Kidney (tissue), 14 donors: ENCODE measurements around the gene GTF3C1. TPM values are rescaled to one million over a fixed set of nuclear protein-coding genes. Genes with fewer than 3 reads are reported as not detected.

Source experiments
- DNase-seq, 5 donors: peaks; one replicate each; pipeline ENCODE4 v3.0.0-alpha.2; 2013 to 2020
- FAIRE-seq: peaks from 2 replicates; lab custom pipeline; 2012; peaks lifted over from hg19 to GRCh38; lab: Jason Lieb, UNC
- H3K27ac ChIP-seq, 2 donors: one replicate each; pipeline ENCODE4 v1.7.0; 2013; ENCODE audit warnings: low read depth in 2 of 2, low read length in 2 of 2, inconsistent platforms in 1 of 2
- H3K27me3 ChIP-seq: one replicate; pipeline ENCODE4 v1.7.1; 2013; ENCODE audit warnings: low read length, inconsistent platforms; ENCODE audit not compliant: control insufficient read depth, insufficient read depth
- H3K36me3 ChIP-seq, 3 donors: one replicate each; pipeline versions ENCODE4 v1.7.0 to v1.7.1; 2013; ENCODE audit warnings: low read length in 3 of 3, control low read depth in 1 of 3, inconsistent platforms in 1 of 3; ENCODE audit not compliant: insufficient read depth in 3 of 3, control insufficient read depth in 2 of 3
- H3K4me1 ChIP-seq, 3 donors: one replicate each; pipeline versions ENCODE4 v1.7.0 to v1.7.1; 2013; ENCODE audit warnings: low read length in 3 of 3, inconsistent platforms in 1 of 3, low read depth in 1 of 3; ENCODE audit not compliant: control insufficient read depth in 2 of 3, insufficient read depth in 2 of 3
- H3K4me3 ChIP-seq, 3 donors: one replicate each; pipeline versions ENCODE4 v1.7.0 to v1.8.1; 2013; ENCODE audit warnings: low read length in 3 of 3, control low read depth in 1 of 3, inconsistent platforms in 1 of 3
- H3K9ac ChIP-seq, 3 donors: one replicate each; pipeline versions ENCODE4 v1.7.0 to v1.7.1; 2013; ENCODE audit warnings: low read length in 3 of 3, control low read depth in 1 of 3, inconsistent platforms in 1 of 3
- H3K9me3 ChIP-seq, 3 donors: one replicate each; pipeline versions ENCODE4 v1.7.0 to v1.7.1; 2013; ENCODE audit warnings: low read length in 3 of 3, control low read depth in 1 of 3, inconsistent platforms in 1 of 3; ENCODE audit not compliant: control insufficient read depth in 2 of 3, insufficient read depth in 1 of 3
- intact Hi-C: fragments of 100-400 bp; cut with DNase I; formaldehyde crosslinking; loops from one replicate; pipeline ENCODE4 v1.11.1; 2022
- polyA plus RNA-seq: library from polyadenylated mRNA; stranded (reverse); fragments of 350-450 nt; fragmentation: Illumina TruSeq; extraction: RNeasy Lipid Tissue Mini Kit (QIAGEN cat#74804); gene quantifications from one replicate; pipeline ENCODE4 v1.2.3, GENCODE V29; 2014; ENCODE audit warnings: low read depth, low replicate concordance; ENCODE audit not compliant: insufficient read depth
- total RNA-seq: library from RNA; stranded (reverse); fragmentation: NEBNext Ultra II Directional; extraction: Animal tissue kit (Norgen Biotek cat#: 25700); gene quantifications from one replicate; pipeline ENCODE4 v1.2.1, GENCODE V29; 2021
- TF ChIP-seq, protein P1 (sequence below): IDR thresholded peaks from 3 replicates; pipeline ENCODE4 v1.5.1; 2012; ENCODE audit warnings: mild to moderate bottlenecking, moderate library complexity, borderline replicate concordance; ENCODE audit not compliant: insufficient read depth; ENCODE audit errors: extremely low read depth
- donor health status: control.
- donor health status: control.
- donor health status: control.
- donor health status: control.
- donor health status: control.
- donor health status: DM: yes; HTN: yes; CAD: no.
- donor health status: Normal renal cell carcinoma (clear cell type).

The GTF3C1 gene
- total and polyA plus RNA-seq, 2 donors from 2014 or later, result 59.0 to 81.7 TPM

DNA sequence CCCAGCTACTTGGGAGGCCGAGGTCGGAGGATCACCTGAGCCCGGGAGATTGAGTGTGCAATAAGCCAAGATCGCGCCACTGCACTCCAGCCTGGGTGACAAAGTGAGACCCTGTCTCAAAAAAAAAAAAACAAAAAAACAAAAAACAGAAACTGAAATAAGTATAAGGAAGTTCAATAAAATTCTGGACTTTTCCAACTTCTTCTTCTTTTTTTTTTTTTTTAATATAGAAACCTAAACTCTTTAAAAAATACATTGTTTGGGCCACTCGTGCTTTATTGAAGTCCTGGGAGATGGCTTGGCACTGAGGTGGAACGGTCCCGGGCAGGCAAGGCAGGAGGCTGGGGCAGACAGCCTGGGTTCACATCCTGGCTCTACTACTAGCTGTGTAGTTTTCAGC lies 37.0 kb upstream of the GTF3C1 start:
- H3K9ac ChIP-seq, result no peak overlapping the region
- DNase-seq, result no peak
- intact Hi-C loops, result no loop called here
- H3K27ac ChIP-seq, result no peak overlapping the region
- H3K4me3 ChIP-seq, result no peak overlapping the region
- peaks cover 0 to 2% (median 0%) of the 10 kb centered on the region in 3 donors for H3K36me3 ChIP-seq
- H3K4me1 ChIP-seq, result no peaks in the 10 kb centered on the region
- TF ChIP-seq, protein P1, sequence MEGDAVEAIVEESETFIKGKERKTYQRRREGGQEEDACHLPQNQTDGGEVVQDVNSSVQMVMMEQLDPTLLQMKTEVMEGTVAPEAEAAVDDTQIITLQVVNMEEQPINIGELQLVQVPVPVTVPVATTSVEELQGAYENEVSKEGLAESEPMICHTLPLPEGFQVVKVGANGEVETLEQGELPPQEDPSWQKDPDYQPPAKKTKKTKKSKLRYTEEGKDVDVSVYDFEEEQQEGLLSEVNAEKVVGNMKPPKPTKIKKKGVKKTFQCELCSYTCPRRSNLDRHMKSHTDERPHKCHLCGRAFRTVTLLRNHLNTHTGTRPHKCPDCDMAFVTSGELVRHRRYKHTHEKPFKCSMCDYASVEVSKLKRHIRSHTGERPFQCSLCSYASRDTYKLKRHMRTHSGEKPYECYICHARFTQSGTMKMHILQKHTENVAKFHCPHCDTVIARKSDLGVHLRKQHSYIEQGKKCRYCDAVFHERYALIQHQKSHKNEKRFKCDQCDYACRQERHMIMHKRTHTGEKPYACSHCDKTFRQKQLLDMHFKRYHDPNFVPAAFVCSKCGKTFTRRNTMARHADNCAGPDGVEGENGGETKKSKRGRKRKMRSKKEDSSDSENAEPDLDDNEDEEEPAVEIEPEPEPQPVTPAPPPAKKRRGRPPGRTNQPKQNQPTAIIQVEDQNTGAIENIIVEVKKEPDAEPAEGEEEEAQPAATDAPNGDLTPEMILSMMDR, result no peak
- no peak for FAIRE-seq
- H3K9me3 ChIP-seq, result no peaks in the 10 kb centered on the region
- no peaks in the 10 kb centered on the region for H3K27me3 ChIP-seq

DNA sequence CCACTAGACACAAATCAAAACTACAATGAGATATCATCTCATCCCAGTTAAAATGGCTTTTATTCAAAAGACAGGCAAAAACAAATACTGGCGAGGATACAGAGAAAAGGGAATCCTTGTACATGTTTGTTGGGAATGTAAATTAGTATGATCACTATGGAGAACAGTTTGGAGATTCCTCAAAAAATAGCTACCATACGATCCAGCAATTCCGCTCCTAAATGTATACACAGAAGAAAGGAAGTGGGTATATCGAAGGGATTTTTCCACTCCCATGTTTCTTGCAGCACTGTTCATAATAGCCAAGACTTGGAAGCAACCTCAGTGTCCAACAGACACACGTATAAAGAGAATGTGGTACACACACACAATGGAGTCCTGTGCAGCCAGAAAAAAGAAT lies 35.5 kb upstream of the GTF3C1 start:
- TF ChIP-seq, protein P1, result no peak
- Histone ChIP-seq H3K36me3 (peaks cover 0 to 5% (median 2%) of the 10 kb centered on the region in 3 donors), H3K9ac (no peak overlapping the region), H3K4me1 (no peaks in the 10 kb centered on the region), H3K4me3 (no peak overlapping the region), H3K9me3 (no peaks in the 10 kb centered on the region), H3K27ac (no peak overlapping the region), H3K27me3 (no peaks in the 10 kb centered on the region)
- intact Hi-C loops, result no loop called here
- DNase-seq, result no peak
- no peak for FAIRE-seq

DNA sequence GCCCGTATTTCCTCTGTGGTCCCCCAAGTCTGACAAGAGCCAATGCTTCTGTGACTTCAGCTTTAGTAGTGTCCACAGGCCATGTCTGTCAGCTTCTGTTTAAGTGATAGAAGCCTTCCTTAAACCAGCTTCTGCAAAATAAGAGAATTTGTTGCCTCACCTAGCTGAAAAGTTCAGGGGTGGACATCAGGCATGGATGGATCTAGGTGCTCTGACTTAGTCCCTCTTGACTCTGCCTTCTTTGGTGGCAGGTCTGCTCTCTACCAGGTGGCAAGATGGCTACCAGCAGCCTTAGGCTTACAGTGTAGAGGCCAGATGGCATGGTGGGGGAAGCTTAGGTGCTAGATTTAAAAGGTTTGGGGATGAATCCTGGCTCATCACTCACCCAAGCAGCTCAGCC lies 33.9 kb upstream of the GTF3C1 start:
- intact Hi-C loops, result no loop called here
- DNase-seq, result no peak

More for the DNA sequence above, 33.9 kb upstream of the GTF3C1 start:
- peaks cover 0 to 6% (median 2%) of the 10 kb centered on the region in 3 donors for H3K36me3 ChIP-seq
- H3K4me3 ChIP-seq, result no peak overlapping the region
- FAIRE-seq, result no peak
- no peak overlapping the region for H3K27ac ChIP-seq
- H3K27me3 ChIP-seq, result no peaks in the 10 kb centered on the region
- H3K9ac ChIP-seq, result no peak overlapping the region
- peaks cover 0 to 3% (median 0%) of the 10 kb centered on the region in 3 donors for H3K4me1 ChIP-seq
- TF ChIP-seq, protein P1, result no peak
- no peaks in the 10 kb centered on the region for H3K9me3 ChIP-seq
